ENCODE measurements around the gene PLEKHN1.
A peak's percentile ranks its signal among the peaks of the same experiment; 100 is the strongest.

PLEKHN1 gene

GRCh38 chr1:996851-997712 lies 30.8 kb downstream of the PLEKHN1 start:
- DNase-seq (ENCODE audit: low spot score) = no peak
- no peak for TF ChIP-seq CTCF (IDR thresholded peaks at IDR 0.05; ENCODE audit: extremely low read depth, missing control alignments)

- no peak for DNase-seq (ENCODE audit: low spot score)
- no peak for TF ChIP-seq CTCF (IDR thresholded peaks at IDR 0.05; ENCODE audit: extremely low read depth, missing control alignments)
Observed at GRCh38 chr1:997713-997992, 31.4 kb downstream of the PLEKHN1 start.

- DNase-seq (ENCODE audit: low spot score) = no peak
- no peak for TF ChIP-seq CTCF (IDR thresholded peaks at IDR 0.05; ENCODE audit: extremely low read depth, missing control alignments)
Observed at GRCh38 chr1:997993-998744, 31.9 kb downstream of the PLEKHN1 start.

GRCh38 chr1:998745-998994 lies 32.4 kb downstream of the PLEKHN1 start:
- no peak for DNase-seq (ENCODE audit: low spot score)
- TF ChIP-seq CTCF (IDR thresholded peaks at IDR 0.05; ENCODE audit: extremely low read depth, missing control alignments) = no peak

- TF ChIP-seq CTCF (IDR thresholded peaks at IDR 0.05; ENCODE audit: extremely low read depth, missing control alignments) = no peak
- DNase-seq (ENCODE audit: low spot score) = peak; percentile 72
Observed at GRCh38 chr1:998995-999724, 32.9 kb downstream of the PLEKHN1 start.

- DNase-seq (ENCODE audit: low spot score) = peak; percentile 88
- TF ChIP-seq CTCF (IDR thresholded peaks at IDR 0.05; ENCODE audit: extremely low read depth, missing control alignments) = no peak
Observed at GRCh38 chr1:999725-1000356, 33.6 kb downstream of the PLEKHN1 start, which contains the start of gene HES4. Gene HES4 (minus strand): TSS chr1:1000097. CDS start chr1:999973, 124 bp downstream.
